Neural crest cell (in vitro differentiated cells): ENCODE results near the gene PTPRM. TPM values are rescaled to one million over a fixed set of nuclear protein-coding genes. Genes with fewer than 3 reads are reported as not detected.

Experiments
- DNase-seq: peaks from one replicate; pipeline ENCODE4 v3.0.0; 2021; ENCODE audit warnings: low read depth, mixed read lengths, low spot score
- H3K27ac Mint-ChIP-seq: one replicate; pipeline ENCODE4 v1.8.0; 2021; ENCODE audit warnings: mild to moderate bottlenecking, mixed read lengths; ENCODE audit not compliant: unreplicated experiment
- H3K27me3 Mint-ChIP-seq: 2 replicates; pipeline ENCODE4 v1.8.0; 2021; ENCODE audit warnings: low read depth, mild to moderate bottlenecking, mixed read lengths
- H3K36me3 Mint-ChIP-seq: 2 replicates; pipeline ENCODE4 v1.8.0; 2021; ENCODE audit warnings: low read depth, mild to moderate bottlenecking, mixed read lengths
- H3K4me1 Mint-ChIP-seq: 2 replicates; pipeline ENCODE4 v1.8.0; 2021; ENCODE audit warnings: mixed read lengths
- H3K4me3 Mint-ChIP-seq: one replicate; pipeline ENCODE4 v1.8.0; 2021; ENCODE audit warnings: mild to moderate bottlenecking, mixed read lengths
- H3K9me3 Mint-ChIP-seq: 2 replicates; pipeline ENCODE4 v1.8.0; 2021; ENCODE audit warnings: mixed read lengths
- CTCF ChIP-seq: fragments of 200-600 bp; sonication (generic); conservative IDR thresholded peaks from 2 replicates; pipeline ENCODE4 v1.5.0; 2021; ENCODE audit warnings: antibody characterized with exemption, mild to moderate bottlenecking
- total RNA-seq: library from RNA; stranded (reverse); gene quantifications from 2 replicates; pipeline ENCODE4 v1.2.1, GENCODE V29; 2021

Gene PTPRM
- total RNA-seq, 1 donor from 2014 or later = 7.7 TPM

GRCh38 chr18:7896805-7897518, 329.8 kb downstream of the PTPRM start:
- no peak for TF ChIP-seq CTCF
- no peak overlapping the region for H3K4me3 Mint-ChIP-seq
- DNase-seq = no peak
- H3K27ac Mint-ChIP-seq = peak overlapping the region; percentile 4
- peaks cover 6% of the 10 kb centered on the region for H3K4me1 Mint-ChIP-seq
- H3K36me3 Mint-ChIP-seq = no peaks in the 10 kb centered on the region
- no peaks in the 10 kb centered on the region for H3K9me3 Mint-ChIP-seq
- H3K27me3 Mint-ChIP-seq = no peaks in the 10 kb centered on the region

- Mint-ChIP-seq H3K27ac (no peak overlapping the region), H3K4me1 (peaks cover 6% of the 10 kb centered on the region), H3K4me3 (no peak overlapping the region), H3K9me3 (no peaks in the 10 kb centered on the region), H3K36me3 (no peaks in the 10 kb centered on the region), H3K27me3 (no peaks in the 10 kb centered on the region)
- DNase-seq = no peak
- TF ChIP-seq CTCF = no peak
Measured at GRCh38 chr18:7898181-7898580, 331.1 kb downstream of the PTPRM start.

GRCh38 chr18:7899078-7899477, 332.0 kb downstream of the PTPRM start:
- H3K4me3 Mint-ChIP-seq = no peak overlapping the region
- peaks cover 6% of the 10 kb centered on the region for H3K4me1 Mint-ChIP-seq
- H3K9me3 Mint-ChIP-seq = no peaks in the 10 kb centered on the region
- no peak overlapping the region for H3K27ac Mint-ChIP-seq
- H3K27me3 Mint-ChIP-seq = no peaks in the 10 kb centered on the region
- TF ChIP-seq CTCF = no peak
- H3K36me3 Mint-ChIP-seq = no peaks in the 10 kb centered on the region
- no peak for DNase-seq

- no peaks in the 10 kb centered on the region for H3K9me3 Mint-ChIP-seq
- H3K36me3 Mint-ChIP-seq = no peaks in the 10 kb centered on the region
- TF ChIP-seq CTCF = no peak
- H3K27me3 Mint-ChIP-seq = no peaks in the 10 kb centered on the region
- no peak overlapping the region for H3K27ac Mint-ChIP-seq
- peaks cover 6% of the 10 kb centered on the region for H3K4me1 Mint-ChIP-seq
- DNase-seq = no peak
- no peak overlapping the region for H3K4me3 Mint-ChIP-seq
Measured at GRCh38 chr18:7900091-7900490, 333.0 kb downstream of the PTPRM start.

- Mint-ChIP-seq H3K36me3 (no peaks in the 10 kb centered on the region), H3K27me3 (no peaks in the 10 kb centered on the region), H3K27ac (no peak overlapping the region), H3K4me3 (no peak overlapping the region), H3K4me1 (peaks cover 4% of the 10 kb centered on the region), H3K9me3 (peaks cover 3% of the 10 kb centered on the region)
- DNase-seq = no peak
- no peak for TF ChIP-seq CTCF
Measured at GRCh38 chr18:7901657-7902056, 334.5 kb downstream of the PTPRM start.
